ENCODE measurements around the gene DCTN4. TPM values are rescaled to one million over a fixed set of nuclear protein-coding genes. Genes with fewer than 3 reads are reported as not detected.

Gene DCTN4
- total and polyA plus RNA-seq, 2 of the 8 experiments (the other 6 are each of a cell fraction or from before 2014, with no cell fraction given) = 20.5 to 42.7 TPM

DNA sequence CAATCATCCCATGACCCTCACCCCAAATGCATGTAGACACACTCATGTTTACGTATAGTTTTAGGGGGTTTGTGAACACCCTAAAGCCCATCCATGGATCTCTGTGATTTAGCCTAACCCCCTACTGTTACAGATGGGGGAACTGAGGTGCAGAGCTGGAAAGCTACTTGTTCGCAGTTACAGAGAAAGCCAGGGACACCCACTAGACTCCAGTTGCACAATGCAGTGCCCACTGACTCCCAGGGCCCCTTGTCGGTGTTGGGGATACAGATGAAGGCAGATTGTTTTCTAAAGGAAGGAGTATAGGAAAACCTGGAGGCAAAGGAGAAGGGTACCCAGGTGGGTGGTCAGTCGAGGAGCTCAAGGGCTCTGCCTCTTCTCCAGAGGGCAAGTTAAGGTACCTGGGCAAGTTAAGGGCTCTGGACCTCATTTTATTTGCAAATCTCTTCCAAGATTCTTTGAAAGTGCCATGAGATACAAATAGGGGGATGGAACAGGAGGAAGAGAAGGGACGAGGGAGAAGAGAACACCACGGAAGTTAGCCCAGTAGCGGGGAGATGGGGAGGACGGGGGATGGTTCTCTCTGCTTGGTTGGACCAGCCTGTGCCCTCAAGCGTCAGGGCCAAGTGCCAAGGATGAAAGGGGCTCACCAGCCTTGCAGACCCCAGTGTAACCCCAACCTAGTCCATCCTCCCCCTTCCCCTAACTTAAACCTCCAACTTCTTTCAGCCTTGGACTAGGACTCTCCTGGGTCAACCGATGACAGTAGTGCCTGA is 96.8 kb downstream of the DCTN4 start (continued):
- TF ChIP-seq CTCF (IDR thresholded peaks at IDR 0.05; ENCODE audit: control extremely low read depth in 1 of 3, insufficient read depth in 1 of 3, low read depth in 1 of 3, low read length in 3 of 3) = no peak
- TF ChIP-seq GABPA (IDR thresholded peaks at IDR 0.05; ENCODE audit: borderline replicate concordance, insufficient read depth, low read length) = no peak
- TF ChIP-seq MAFK (IDR thresholded peaks at IDR 0.05; ENCODE audit: low read depth, low read length) = no peak
- no peak for TF ChIP-seq BACH1 (IDR thresholded peaks at IDR 0.05; ENCODE audit: low read length)
- TF ChIP-seq, protein P1, sequence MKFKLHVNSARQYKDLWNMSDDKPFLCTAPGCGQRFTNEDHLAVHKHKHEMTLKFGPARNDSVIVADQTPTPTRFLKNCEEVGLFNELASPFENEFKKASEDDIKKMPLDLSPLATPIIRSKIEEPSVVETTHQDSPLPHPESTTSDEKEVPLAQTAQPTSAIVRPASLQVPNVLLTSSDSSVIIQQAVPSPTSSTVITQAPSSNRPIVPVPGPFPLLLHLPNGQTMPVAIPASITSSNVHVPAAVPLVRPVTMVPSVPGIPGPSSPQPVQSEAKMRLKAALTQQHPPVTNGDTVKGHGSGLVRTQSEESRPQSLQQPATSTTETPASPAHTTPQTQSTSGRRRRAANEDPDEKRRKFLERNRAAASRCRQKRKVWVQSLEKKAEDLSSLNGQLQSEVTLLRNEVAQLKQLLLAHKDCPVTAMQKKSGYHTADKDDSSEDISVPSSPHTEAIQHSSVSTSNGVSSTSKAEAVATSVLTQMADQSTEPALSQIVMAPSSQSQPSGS (IDR thresholded peaks at IDR 0.05; ENCODE audit: low read length) = no peak
- TF ChIP-seq MAX (IDR thresholded peaks at IDR 0.05) = no peak
- TF ChIP-seq, protein P2, sequence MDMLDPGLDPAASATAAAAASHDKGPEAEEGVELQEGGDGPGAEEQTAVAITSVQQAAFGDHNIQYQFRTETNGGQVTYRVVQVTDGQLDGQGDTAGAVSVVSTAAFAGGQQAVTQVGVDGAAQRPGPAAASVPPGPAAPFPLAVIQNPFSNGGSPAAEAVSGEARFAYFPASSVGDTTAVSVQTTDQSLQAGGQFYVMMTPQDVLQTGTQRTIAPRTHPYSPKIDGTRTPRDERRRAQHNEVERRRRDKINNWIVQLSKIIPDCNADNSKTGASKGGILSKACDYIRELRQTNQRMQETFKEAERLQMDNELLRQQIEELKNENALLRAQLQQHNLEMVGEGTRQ (IDR thresholded peaks at IDR 0.05; ENCODE audit: low read length) = no peak

Measured in H1 (cell line).